GM12801 (cell line): ENCODE results near the gene LEMD2.

ENCODE experiments used
- TF ChIP-seq, protein P1 (sequence below): IDR thresholded peaks from one replicate; pipeline ENCODE4 v1.5.1; 2011; ENCODE audit warnings: control low read depth; ENCODE audit not compliant: insufficient read length; ENCODE audit errors: extremely low read depth

The LEMD2 gene

DNA sequence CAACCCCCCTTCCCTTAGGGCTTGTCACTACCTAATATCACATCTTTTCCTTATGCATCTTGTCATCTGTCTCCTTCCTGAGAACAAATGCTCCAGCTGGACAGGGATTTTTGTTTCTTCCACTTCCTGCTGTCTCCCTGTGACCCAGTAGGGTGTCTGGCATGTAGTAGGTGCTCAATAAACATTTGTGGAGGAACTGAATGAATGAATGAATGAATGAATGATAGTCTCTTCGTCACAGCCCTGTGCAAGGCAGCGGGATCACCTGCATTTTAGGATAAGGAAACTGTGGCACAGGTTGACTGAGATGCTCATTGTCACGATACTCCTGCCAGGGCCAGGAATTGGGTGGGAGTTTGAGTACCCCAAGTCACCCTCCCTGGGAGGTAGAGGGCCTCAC, 14.2 kb downstream of the LEMD2 start:
- TF ChIP-seq, protein P1, sequence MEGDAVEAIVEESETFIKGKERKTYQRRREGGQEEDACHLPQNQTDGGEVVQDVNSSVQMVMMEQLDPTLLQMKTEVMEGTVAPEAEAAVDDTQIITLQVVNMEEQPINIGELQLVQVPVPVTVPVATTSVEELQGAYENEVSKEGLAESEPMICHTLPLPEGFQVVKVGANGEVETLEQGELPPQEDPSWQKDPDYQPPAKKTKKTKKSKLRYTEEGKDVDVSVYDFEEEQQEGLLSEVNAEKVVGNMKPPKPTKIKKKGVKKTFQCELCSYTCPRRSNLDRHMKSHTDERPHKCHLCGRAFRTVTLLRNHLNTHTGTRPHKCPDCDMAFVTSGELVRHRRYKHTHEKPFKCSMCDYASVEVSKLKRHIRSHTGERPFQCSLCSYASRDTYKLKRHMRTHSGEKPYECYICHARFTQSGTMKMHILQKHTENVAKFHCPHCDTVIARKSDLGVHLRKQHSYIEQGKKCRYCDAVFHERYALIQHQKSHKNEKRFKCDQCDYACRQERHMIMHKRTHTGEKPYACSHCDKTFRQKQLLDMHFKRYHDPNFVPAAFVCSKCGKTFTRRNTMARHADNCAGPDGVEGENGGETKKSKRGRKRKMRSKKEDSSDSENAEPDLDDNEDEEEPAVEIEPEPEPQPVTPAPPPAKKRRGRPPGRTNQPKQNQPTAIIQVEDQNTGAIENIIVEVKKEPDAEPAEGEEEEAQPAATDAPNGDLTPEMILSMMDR, result no peak

DNA sequence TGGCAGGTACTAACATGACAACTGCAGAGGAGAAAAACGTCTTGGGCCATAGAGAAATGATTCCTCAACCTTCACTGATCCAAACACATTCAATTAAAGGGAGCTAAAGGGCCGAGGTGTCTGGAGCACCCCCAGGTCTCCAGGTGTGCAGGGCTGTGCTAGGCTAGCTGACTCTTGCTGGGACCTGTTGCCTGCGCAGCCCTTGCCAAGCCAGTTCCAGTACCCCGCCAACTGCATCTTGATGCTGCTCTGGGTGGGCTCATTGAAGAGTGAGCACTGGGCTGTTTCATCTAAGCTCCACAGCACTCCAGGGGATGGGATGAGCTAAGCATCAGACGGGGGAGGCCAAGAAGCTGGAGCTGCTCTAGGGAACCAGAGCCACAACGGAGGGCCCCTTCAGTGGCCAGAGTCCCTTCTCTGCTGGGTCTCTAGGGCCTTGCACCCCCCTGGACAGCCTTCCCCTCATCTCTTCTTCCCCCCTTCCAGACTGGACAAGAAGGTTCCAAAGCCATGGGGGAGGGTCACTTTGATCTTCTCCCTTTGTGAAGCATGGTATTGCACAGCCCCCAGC, 15.9 kb downstream of the LEMD2 start:
- TF ChIP-seq, protein P1, result no peak

DNA sequence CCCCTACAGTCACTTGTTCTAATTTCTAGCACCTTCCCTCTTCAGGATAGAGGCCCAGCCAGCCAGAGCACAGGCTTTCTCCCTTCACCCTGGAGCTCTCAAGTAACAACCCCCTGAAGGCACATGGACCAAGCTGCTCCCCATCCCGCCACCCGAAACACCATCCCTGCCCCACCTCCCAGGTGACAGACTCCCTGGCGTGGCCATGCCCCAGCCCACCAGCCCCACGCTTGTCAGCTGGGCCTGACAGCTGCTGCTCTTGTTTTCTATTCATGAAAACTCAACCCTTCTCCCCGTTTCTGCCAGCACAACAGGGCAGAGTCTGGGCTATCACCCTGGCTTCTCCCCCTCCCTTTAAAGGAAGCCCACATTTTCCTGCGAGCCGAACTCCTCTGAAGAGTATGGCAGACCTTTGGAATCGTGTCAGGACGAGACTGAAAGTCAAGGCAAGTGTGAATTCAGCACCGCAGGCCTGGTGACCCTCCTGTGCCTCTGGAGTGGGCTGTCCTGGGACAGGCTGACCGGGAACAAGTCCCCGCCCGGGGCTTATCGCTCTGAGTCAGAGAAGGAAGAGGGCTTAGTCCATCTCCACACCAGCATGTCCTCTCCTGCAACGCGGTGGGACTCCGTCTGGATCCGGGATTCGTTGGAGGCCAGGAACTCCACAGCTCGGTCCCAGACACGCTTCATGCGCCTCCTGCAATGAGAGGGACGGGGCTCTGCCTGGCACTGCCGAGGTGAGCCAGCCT, 16.7 kb downstream of the LEMD2 start:
- TF ChIP-seq, protein P1, result no peak

DNA sequence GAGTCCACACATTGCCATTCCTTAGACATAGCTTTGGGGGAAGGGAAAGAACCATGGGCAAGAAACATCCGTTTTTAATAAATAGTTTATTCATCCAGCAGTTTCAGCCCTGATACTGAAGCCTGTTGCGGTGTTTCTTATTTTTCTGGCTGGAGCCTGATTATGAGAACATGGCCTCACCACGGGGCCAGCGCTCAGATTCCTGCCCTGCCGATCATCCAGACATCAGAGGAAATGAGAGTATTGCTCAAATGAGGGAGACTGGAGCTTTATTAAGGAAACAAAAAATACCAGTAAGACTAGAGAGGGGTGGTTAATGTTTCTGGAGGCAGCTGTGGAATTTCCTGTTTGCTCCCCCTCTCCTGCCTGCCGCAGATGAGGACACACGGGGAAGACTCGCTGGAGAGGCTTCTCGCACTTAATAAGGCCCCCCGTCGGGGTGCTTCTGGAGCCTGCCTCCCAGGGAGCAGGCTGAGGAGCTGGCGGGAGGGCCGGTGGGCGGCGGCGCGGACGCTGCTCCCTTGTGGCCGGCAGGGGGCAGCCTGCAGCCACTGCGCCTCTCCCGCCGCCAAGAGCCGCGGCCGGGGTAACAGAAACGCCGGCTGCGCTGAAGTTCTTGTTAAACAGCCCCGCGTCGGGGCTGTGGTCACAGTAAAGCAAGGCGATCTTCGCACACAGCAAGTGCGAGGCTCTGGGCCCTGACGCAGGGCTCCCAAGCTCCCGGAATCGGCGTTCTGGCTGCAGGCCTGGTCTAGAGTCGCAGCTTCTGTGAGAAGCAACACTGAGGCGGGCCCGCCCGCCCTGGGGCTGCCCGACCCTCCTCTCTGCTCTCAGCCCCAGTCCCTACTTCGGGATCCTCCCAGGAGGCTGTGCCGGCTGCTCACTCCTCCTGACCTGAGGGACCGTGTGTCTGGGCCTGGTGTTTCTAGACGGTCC, 17.5 kb downstream of the LEMD2 start:
- TF ChIP-seq, protein P1, result no peak

DNA sequence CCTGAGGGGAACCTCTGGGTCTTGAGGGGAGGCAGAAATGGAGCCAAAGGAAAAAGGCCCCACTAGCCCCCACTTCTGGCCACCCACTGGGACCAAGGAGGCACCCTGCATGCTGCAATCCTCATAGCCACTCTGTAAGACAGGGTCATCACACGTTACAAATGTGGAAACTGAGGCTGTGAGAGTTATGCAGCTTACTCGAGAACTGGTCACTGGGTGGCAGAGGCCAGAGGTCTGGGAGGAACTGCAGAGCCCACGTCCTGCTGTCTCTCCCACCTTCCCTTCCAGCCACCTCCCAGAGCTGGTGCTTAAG, 18.1 kb downstream of the LEMD2 start:
- TF ChIP-seq, protein P1, result no peak

DNA sequence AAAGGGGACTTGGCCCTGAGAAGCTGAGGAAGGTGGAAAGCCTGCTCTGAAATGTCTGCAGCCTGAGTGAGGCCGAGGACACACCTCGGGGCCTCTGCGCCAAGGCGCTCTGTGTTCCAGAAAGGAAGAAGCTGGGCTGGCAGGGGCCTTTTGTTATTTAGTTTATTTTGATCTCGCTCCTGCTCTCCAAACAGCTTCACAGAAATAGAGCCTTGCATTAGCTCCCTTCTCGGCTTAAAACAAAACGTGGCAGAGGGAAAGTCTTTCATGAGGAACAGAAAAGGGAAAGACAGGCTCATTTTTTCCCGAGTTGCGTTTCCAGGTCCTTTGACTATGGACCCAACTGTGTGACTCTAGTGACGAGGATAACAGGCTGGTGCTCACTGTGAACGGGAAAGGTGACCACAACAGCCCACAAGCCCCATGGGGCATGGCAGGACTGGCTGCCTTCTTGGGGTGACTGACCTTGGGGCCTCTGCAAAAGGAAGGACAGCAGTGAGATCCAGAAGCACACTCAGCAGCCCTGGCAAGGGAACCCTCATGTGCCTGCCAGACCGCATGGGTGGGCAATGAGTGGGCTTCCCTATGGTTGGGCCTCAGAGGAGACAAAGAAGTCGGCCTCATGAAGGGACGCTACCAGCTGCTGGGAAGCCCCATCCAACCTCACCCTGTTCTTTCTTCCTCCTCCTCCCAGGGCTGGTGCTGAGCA, 18.7 kb downstream of the LEMD2 start:
- TF ChIP-seq, protein P1, result no peak
